Activated CD8-positive, alpha-beta T cell treated with anti-CD3 and anti-CD28 coated beads for 36 hours (primary cell): ENCODE results near the gene SLC7A1. TPM values are rescaled to one million over a fixed set of nuclear protein-coding genes. Genes with fewer than 3 reads are reported as not detected.

Experiments
- ATAC-seq: fragments of 200-7000 bp; cut with Tn5 transposase; one replicate; pipeline ENCODE4 v1.10.0; 2021; ENCODE audit warnings: mild to moderate bottlenecking, moderate library complexity
- CTCF ChIA-PET: fragments of 350-600 bp; sonication (Branson Sonifier 250); formaldehyde crosslinking; loops from one replicate; lab custom pipeline; 2021; ENCODE audit warnings: antibody characterized with exemption; lab: Charles Lee
- POLR2A ChIA-PET: fragments of 350-600 bp; sonication (Branson Sonifier 250); formaldehyde crosslinking; loops from one replicate; lab custom pipeline; 2021; ENCODE audit warnings: antibody characterized with exemption; lab: Charles Lee
- DNase-seq: peaks from one replicate; pipeline ENCODE4 v3.0.0-alpha.2; 2020
- H3K27ac Mint-ChIP-seq: one replicate; pipeline ENCODE4 v1.8.0; 2021; ENCODE audit warnings: mild to moderate bottlenecking, mixed read lengths
- H3K27me3 Mint-ChIP-seq: one replicate; pipeline ENCODE4 v1.8.0; 2021; ENCODE audit warnings: mixed read lengths
- H3K36me3 Mint-ChIP-seq: one replicate; pipeline ENCODE4 v1.8.0; 2021; ENCODE audit warnings: low read depth, mixed read lengths
- H3K4me1 Mint-ChIP-seq: one replicate; pipeline ENCODE4 v1.8.0; 2021; ENCODE audit warnings: low read depth, mixed read lengths
- H3K4me3 Mint-ChIP-seq: one replicate; pipeline ENCODE4 v1.8.0; 2021; ENCODE audit warnings: mild to moderate bottlenecking, moderate library complexity, mixed read lengths
- H3K9me3 Mint-ChIP-seq: one replicate; pipeline ENCODE4 v1.8.0; 2021; ENCODE audit warnings: mixed read lengths
- CTCF ChIP-seq: fragments of 200-600 bp; IDR thresholded peaks from one replicate; pipeline ENCODE4 v1.8.0; 2022; ENCODE audit warnings: antibody characterized with exemption, mild to moderate bottlenecking
- intact Hi-C: fragments of 100-400 bp; cut with micrococcal nuclease; formaldehyde crosslinking; loops from one replicate; pipeline ENCODE4 v1.10.0; 2022
- total RNA-seq, 2 experiments: library from RNA; stranded (reverse); gene quantifications; one replicate each; pipeline ENCODE4 v1.2.3, GENCODE V29; 2021

The SLC7A1 gene
- total RNA-seq, 2 experiments from 2014 or later = 119 to 124 TPM

GRCh38 chr13:29520671-29521070 lies 74.8 kb downstream of the SLC7A1 start:
- CTCF ChIA-PET = interaction anchor here (3.2 kb wide), 1 partner anchor 12 kb away, joined by 14 read pairs; no protein-coding TSS in a partner anchor
- peaks cover 64% of the 10 kb centered on the region for H3K36me3 Mint-ChIP-seq

GRCh38 chr13:29519921-29520320 lies 75.6 kb downstream of the SLC7A1 start:
- no peak for DNase-seq
- POLR2A ChIA-PET = interaction anchor here (0.6 kb wide), 1 partner anchor 683 kb away, joined by 3 read pairs; no protein-coding TSS in a partner anchor
- H3K27ac Mint-ChIP-seq = no peak overlapping the region
- TF ChIP-seq CTCF = no peak
- intact Hi-C loops = no loop called here
- H3K9me3 Mint-ChIP-seq = no peaks in the 10 kb centered on the region
- no peak overlapping the region for H3K4me3 Mint-ChIP-seq
- CTCF ChIA-PET = interaction anchor here (3.2 kb wide), 1 partner anchor 12 kb away, joined by 14 read pairs; no protein-coding TSS in a partner anchor
- no peak for ATAC-seq
- no peaks in the 10 kb centered on the region for H3K4me1 Mint-ChIP-seq
- peaks cover 65% of the 10 kb centered on the region for H3K36me3 Mint-ChIP-seq
- H3K27me3 Mint-ChIP-seq = no peaks in the 10 kb centered on the region

More at GRCh38 chr13:29520671-29521070, 74.8 kb downstream of the SLC7A1 start:
- intact Hi-C loops = no loop called here
- Mint-ChIP-seq H3K27ac (no peak overlapping the region), H3K27me3 (no peaks in the 10 kb centered on the region), H3K4me1 (no peaks in the 10 kb centered on the region), H3K9me3 (no peaks in the 10 kb centered on the region), H3K4me3 (no peak overlapping the region)
- DNase-seq (no peak), ATAC-seq (no peak)
- POLR2A ChIA-PET = no interaction called here
- TF ChIP-seq CTCF = no peak

DNA sequence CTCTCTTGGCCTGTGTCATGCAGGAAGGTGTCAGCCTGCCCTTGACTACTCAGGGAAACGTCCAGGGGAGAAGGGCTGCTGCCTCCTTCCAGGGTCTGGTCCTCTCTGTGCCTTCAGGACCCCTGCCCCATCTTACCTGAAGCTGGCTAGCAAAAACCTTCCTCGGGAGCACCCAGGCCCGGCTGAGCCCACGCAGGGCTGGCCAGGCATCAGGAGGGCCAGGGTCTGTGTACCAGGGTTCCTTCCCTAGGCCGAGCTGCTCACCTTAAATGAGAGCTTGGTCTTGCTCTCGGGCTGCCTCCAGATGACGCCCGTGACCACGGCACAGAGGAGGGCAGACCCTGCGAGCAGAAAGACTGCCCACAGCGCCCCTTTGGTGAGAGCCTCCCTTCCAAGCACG lies 78.6 kb downstream of the SLC7A1 start:
- CTCF ChIA-PET = interaction anchor here (3.4 kb wide), 1 partner anchor 9 kb away, joined by 34 read pairs; no protein-coding TSS in a partner anchor
- Mint-ChIP-seq H3K27me3 (no peaks in the 10 kb centered on the region), H3K4me3 (no peak overlapping the region), H3K27ac (no peak overlapping the region), H3K9me3 (no peaks in the 10 kb centered on the region), H3K4me1 (no peaks in the 10 kb centered on the region), H3K36me3 (peaks cover 57% of the 10 kb centered on the region)
- POLR2A ChIA-PET = no interaction called here
- no peak for TF ChIP-seq CTCF
- intact Hi-C loops = no loop called here
- no peak for DNase-seq
- no peak for ATAC-seq

DNA sequence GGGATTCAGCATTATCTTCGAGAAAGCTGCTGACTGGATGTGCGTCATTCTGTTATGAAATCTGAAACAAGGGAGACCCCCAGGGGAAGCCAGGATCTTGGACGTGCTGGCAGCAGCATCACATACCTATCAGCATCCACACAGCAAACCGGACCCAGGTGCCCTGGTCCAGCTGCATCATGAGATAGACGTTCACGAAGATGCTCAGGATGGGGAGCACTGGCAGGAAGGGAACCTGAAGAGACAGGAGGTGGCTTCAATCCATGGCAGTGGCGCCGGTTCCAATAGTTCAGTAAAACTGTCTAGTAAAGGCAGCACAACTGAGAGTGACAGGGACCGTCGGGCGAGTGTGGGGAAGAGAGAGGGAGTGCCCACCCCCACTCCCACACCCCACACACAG lies 79.5 kb downstream of the SLC7A1 start:
- Mint-ChIP-seq H3K4me3 (no peak overlapping the region), H3K27ac (no peak overlapping the region), H3K36me3 (peaks cover 58% of the 10 kb centered on the region), H3K4me1 (no peaks in the 10 kb centered on the region), H3K27me3 (no peaks in the 10 kb centered on the region), H3K9me3 (no peaks in the 10 kb centered on the region)
- CTCF ChIA-PET = interaction anchor here (0.8 to 3.4 kb wide), 2 partner anchors 8 to 40 kb away, joined by 3 to 34 read pairs; no protein-coding TSS in a partner anchor
- POLR2A ChIA-PET = interaction anchor here (0.6 kb wide), 1 partner anchor 82 kb away, joined by 3 read pairs; no protein-coding TSS in a partner anchor
- ATAC-seq (no peak), DNase-seq (no peak)
- intact Hi-C loops = no loop called here
- TF ChIP-seq CTCF = no peak

DNA sequence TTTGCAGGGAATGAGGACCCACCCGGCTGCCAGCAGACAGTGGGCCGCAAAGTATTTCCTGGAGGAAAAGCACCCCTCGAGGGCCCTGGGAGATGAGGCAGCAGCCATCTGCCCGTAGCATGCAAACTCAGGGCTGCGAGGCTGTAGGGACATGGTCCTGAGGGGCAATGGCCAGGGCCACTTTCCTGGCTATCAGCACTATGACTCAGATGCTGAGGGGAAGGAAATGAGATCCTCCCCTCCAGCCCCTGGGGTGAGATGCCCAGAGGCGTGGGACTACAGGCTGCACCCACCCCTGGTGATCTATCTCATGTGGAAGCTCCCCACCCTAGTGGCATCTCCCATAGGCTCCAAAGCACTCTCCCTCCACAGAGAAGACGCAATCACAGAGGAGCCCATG lies 80.1 kb downstream of the SLC7A1 start:
- DNase-seq = no peak
- no peak for TF ChIP-seq CTCF
- Mint-ChIP-seq H3K4me1 (no peaks in the 10 kb centered on the region), H3K36me3 (peaks cover 53% of the 10 kb centered on the region), H3K4me3 (no peak overlapping the region), H3K9me3 (no peaks in the 10 kb centered on the region), H3K27me3 (no peaks in the 10 kb centered on the region), H3K27ac (no peak overlapping the region)
- intact Hi-C loops = no loop called here
- no peak for ATAC-seq
- ChIA-PET CTCF (interaction anchor here (0.8 kb wide), 1 partner anchor 41 kb away, joined by 3 read pairs; no protein-coding TSS in a partner anchor), POLR2A (no interaction called here)
